Measurements from ENCODE around the gene WDR89. TPM values are rescaled to one million over a fixed set of nuclear protein-coding genes. Genes with fewer than 3 reads are reported as not detected.

Gene WDR89
- polyA plus RNA-seq, 1 of the 3 experiments (the other 2 are of a cell fraction) = 2.6 TPM

DNA sequence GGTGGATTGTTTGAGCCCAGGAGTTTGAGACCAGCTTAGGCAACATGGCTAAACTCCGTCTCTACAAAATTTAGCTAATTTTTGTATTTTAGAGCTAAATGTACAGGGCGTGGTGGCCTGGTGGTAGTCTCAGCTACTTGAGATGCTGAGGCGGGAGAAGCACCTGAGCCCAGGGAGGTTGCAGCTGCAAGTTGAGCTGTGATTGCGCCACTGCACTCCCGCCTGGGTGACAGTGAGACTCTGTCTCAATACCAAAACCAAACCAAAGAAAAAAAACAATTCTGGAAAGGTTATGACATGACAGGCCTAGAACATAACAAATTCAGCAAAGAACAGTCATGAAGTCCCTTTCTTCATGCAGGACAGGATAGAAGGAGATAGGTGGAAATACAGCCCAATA, 25.7 kb downstream of the WDR89 start:
- TF ChIP-seq JUND (IDR thresholded peaks at IDR 0.05) = no peak
- no peak for TF ChIP-seq MEF2A (IDR thresholded peaks at IDR 0.05; ENCODE audit: borderline replicate concordance, low read depth)
- TF ChIP-seq NRF1 (IDR thresholded peaks at IDR 0.05; ENCODE audit: low read depth, low read length) = no peak
- TF ChIP-seq TEAD4 (IDR thresholded peaks at IDR 0.05; ENCODE audit: borderline replicate concordance, insufficient read depth) = no peak
- TF ChIP-seq FOXM1 (IDR thresholded peaks at IDR 0.05; ENCODE audit: low read depth) = no peak
- TF ChIP-seq EZH2phosphoT487 (IDR thresholded peaks at IDR 0.05; ENCODE audit: borderline replicate concordance, low read depth) = no peak
- no peak for TF ChIP-seq POLR2AphosphoS5 (IDR thresholded peaks at IDR 0.05; ENCODE audit: low read depth, low read length)
- no peak for TF ChIP-seq ELF1 (IDR thresholded peaks at IDR 0.05)
- TF ChIP-seq GATA2 (CRISPR knock-in tag; IDR thresholded peaks at IDR 0.05) = no peak
- TF ChIP-seq FOSL2 (IDR thresholded peaks at IDR 0.05; ENCODE audit: borderline replicate concordance, low read depth) = no peak
- TF ChIP-seq TCF12 (IDR thresholded peaks at IDR 0.05) = no peak
- no peak for TF ChIP-seq EP300 (IDR thresholded peaks at IDR 0.05; ENCODE audit: borderline replicate concordance in 1 of 2, low read depth in 1 of 2, low read length in 1 of 2)
- TF ChIP-seq MXI1 (IDR thresholded peaks at IDR 0.05; ENCODE audit: low read depth, low read length) = no peak
- TF ChIP-seq YY1 (IDR thresholded peaks at IDR 0.05; ENCODE audit: low read depth) = no peak
- no peak for TF ChIP-seq RFX5 (IDR thresholded peaks at IDR 0.05; ENCODE audit: low read length)
- no peak for TF ChIP-seq RCOR1 (IDR thresholded peaks at IDR 0.05; ENCODE audit: low read length)
- TF ChIP-seq GABPA (IDR thresholded peaks at IDR 0.05; ENCODE audit: low read depth) = no peak
- peaks cover 3 to 15% of the 10 kb centered on the region in 2 experiments; a peak in 3 of 4 replicates for H3K4me1 ChIP-seq (ENCODE audit: control insufficient read depth in 1 of 2, insufficient read depth in 2 of 2, low read depth in 1 of 2, low read length in 1 of 2)
- H3K9me2 ChIP-seq = no peaks in the 10 kb centered on the region
- ChIA-PET CTCF (interaction anchor here (0.9 to 1.5 kb wide), 3 partner anchors 17 to 219 kb away, joined by 3 to 4 read pairs (median 3); no protein-coding TSS in a partner anchor), POLR2A (no interaction called here)
- no peak overlapping the region for H3K4me2 ChIP-seq
- no peak for DNase-seq
- H4K20me1 ChIP-seq (ENCODE audit: insufficient read depth) = no peaks in the 10 kb centered on the region
- H3K27me3 ChIP-seq (ENCODE audit: insufficient read depth) = no peaks in the 10 kb centered on the region
- H3K9ac ChIP-seq = no peak overlapping the region
- peaks cover 14% of the 10 kb centered on the region for H3F3A ChIP-seq (replicated peaks; ENCODE audit: insufficient read depth)
- peaks cover 61% of the 10 kb centered on the region for H3K79me2 ChIP-seq (ENCODE audit: insufficient read depth)
- H2AFZ ChIP-seq (ENCODE audit: low read depth) = no peak overlapping the region
- peak overlapping the region in 1 of 2 experiments; percentile 60; a peak in 1 of 4 replicates for H3K27ac ChIP-seq (ENCODE audit: low read depth in 2 of 2, low read length in 1 of 2)
- 94% methylated on average over 5 of the region's 5 CpGs for WGBS (ENCODE audit: low lambda C conversion rate)
- H3K36me3 ChIP-seq (replicated peaks in 1 of 2; ENCODE audit: control insufficient read depth in 1 of 2, insufficient read depth in 2 of 2, low read length in 1 of 2) = no peaks in the 10 kb centered on the region
- H3K9me3 ChIP-seq = no peaks in the 10 kb centered on the region
- H3K4me3 ChIP-seq (ENCODE audit: low read depth in 2 of 2, low read length in 1 of 2) = no peak overlapping the region

DNA sequence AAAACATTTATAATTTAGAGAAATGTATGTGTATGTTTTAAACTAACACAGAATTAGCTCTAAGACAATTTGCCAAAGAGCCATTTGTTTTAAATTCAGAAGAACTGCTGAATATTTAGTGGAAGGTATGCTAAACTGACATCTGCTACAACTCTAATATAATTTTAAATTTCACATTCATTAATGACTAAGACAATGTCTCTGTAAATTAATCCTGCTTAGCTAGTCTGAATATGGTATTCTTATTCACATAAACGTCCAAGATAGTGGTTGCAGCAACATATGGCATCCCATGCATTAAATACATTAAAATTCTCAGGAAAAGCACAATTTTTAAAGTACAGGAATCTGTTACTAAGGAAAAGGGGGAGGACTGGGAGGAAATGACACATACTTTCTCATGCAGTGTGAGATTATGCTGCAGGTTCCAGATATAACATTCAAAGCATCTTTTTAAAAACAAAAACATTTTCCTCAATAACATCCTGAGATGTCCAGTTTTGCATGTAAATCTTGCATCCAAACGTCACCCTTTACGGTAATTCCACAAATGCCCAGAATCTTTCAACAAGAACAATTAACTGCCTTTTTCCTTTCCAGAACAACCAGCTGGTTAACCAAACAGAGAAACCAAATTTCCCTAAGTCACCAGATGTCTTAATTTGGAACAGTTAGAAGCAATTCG, 26.9 kb downstream of the WDR89 start:
- POLR2A ChIA-PET = no interaction called here

More for the DNA sequence above, 26.9 kb downstream of the WDR89 start:
- Histone ChIP-seq H3K36me3 (replicated peaks in 1 of 2; ENCODE audit: control insufficient read depth in 1 of 2, insufficient read depth in 2 of 2, low read length in 1 of 2) (no peaks in the 10 kb centered on the region), H3K27me3 (ENCODE audit: insufficient read depth) (no peaks in the 10 kb centered on the region), H3K9me2 (no peaks in the 10 kb centered on the region), H3K9me3 (no peaks in the 10 kb centered on the region), H3F3A (replicated peaks; ENCODE audit: insufficient read depth) (peaks cover 14% of the 10 kb centered on the region), H3K27ac (ENCODE audit: low read depth in 2 of 2, low read length in 1 of 2) (peak overlapping the region; percentile 50 to 60; a peak in 3 of 4 replicates), H2AFZ (ENCODE audit: low read depth) (peak overlapping the region; percentile 56; the same call in 1 of the 2 replicates), H3K4me1 (ENCODE audit: control insufficient read depth in 1 of 2, insufficient read depth in 2 of 2, low read depth in 1 of 2, low read length in 1 of 2) (peaks cover 3 to 15% of the 10 kb centered on the region in 2 experiments; a peak in 3 of 4 replicates), H3K4me3 (ENCODE audit: low read depth in 2 of 2, low read length in 1 of 2) (peak overlapping the region in 1 of 2 experiments; percentile 16; a peak in 1 of 4 replicates), H4K20me1 (ENCODE audit: insufficient read depth) (no peaks in the 10 kb centered on the region), H3K79me2 (ENCODE audit: insufficient read depth) (peaks cover 55% of the 10 kb centered on the region; the same call in 1 of the 2 replicates), H3K4me2 (peak overlapping the region; percentile 45), H3K9ac (peak overlapping the region; percentile 10; the same call in 1 of the 2 replicates)
- TF ChIP-seq GATA2 (CRISPR knock-in tag; IDR thresholded peaks at IDR 0.05) = no peak
- TF ChIP-seq TCF12 (IDR thresholded peaks at IDR 0.05) = 0 out of 2 replicates have a peak, but pooled peaks have one; percentile 6
- TF ChIP-seq, protein P1, sequence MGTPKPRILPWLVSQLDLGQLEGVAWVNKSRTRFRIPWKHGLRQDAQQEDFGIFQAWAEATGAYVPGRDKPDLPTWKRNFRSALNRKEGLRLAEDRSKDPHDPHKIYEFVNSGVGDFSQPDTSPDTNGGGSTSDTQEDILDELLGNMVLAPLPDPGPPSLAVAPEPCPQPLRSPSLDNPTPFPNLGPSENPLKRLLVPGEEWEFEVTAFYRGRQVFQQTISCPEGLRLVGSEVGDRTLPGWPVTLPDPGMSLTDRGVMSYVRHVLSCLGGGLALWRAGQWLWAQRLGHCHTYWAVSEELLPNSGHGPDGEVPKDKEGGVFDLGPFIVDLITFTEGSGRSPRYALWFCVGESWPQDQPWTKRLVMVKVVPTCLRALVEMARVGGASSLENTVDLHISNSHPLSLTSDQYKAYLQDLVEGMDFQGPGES (IDR thresholded peaks at IDR 0.05; ENCODE audit: low read depth, low read length) = no peak
- no peak for TF ChIP-seq SMC3 (IDR thresholded peaks at IDR 0.05; ENCODE audit: low read depth, low read length)
- TF ChIP-seq RAD21 (IDR thresholded peaks at IDR 0.05; ENCODE audit: low read length) = no peak
- TF ChIP-seq, protein P2, sequence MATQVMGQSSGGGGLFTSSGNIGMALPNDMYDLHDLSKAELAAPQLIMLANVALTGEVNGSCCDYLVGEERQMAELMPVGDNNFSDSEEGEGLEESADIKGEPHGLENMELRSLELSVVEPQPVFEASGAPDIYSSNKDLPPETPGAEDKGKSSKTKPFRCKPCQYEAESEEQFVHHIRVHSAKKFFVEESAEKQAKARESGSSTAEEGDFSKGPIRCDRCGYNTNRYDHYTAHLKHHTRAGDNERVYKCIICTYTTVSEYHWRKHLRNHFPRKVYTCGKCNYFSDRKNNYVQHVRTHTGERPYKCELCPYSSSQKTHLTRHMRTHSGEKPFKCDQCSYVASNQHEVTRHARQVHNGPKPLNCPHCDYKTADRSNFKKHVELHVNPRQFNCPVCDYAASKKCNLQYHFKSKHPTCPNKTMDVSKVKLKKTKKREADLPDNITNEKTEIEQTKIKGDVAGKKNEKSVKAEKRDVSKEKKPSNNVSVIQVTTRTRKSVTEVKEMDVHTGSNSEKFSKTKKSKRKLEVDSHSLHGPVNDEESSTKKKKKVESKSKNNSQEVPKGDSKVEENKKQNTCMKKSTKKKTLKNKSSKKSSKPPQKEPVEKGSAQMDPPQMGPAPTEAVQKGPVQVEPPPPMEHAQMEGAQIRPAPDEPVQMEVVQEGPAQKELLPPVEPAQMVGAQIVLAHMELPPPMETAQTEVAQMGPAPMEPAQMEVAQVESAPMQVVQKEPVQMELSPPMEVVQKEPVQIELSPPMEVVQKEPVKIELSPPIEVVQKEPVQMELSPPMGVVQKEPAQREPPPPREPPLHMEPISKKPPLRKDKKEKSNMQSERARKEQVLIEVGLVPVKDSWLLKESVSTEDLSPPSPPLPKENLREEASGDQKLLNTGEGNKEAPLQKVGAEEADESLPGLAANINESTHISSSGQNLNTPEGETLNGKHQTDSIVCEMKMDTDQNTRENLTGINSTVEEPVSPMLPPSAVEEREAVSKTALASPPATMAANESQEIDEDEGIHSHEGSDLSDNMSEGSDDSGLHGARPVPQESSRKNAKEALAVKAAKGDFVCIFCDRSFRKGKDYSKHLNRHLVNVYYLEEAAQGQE (IDR thresholded peaks at IDR 0.05; ENCODE audit: low read depth, low read length) = no peak
- TF ChIP-seq, protein P3, sequence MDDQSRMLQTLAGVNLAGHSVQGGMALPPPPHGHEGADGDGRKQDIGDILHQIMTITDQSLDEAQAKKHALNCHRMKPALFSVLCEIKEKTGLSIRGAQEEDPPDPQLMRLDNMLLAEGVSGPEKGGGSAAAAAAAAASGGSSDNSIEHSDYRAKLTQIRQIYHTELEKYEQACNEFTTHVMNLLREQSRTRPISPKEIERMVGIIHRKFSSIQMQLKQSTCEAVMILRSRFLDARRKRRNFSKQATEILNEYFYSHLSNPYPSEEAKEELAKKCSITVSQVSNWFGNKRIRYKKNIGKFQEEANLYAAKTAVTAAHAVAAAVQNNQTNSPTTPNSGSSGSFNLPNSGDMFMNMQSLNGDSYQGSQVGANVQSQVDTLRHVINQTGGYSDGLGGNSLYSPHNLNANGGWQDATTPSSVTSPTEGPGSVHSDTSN (IDR thresholded peaks at IDR 0.05) = 0 out of 2 replicates have a peak, but pooled peaks have one; percentile 5
- TF ChIP-seq FOSL2 (IDR thresholded peaks at IDR 0.05; ENCODE audit: borderline replicate concordance, low read depth) = peak; percentile 50
- peak; percentile 47; the same call in 1 of the 2 replicates for TF ChIP-seq JUND (IDR thresholded peaks at IDR 0.05)
- CTCF ChIA-PET = interaction anchor here (0.6 to 1.6 kb wide), 3 partner anchors 18 to 324 kb away, joined by 3 to 4 read pairs (median 4); no protein-coding TSS in a partner anchor
- 22% methylated on average over 4 of the region's 4 CpGs for WGBS (ENCODE audit: low lambda C conversion rate)
- no peak for DNase-seq

Measured in SK-N-SH (cell line).